H1 (cell line): ENCODE data around the gene KCMF1. TPM values are rescaled to one million over a fixed set of nuclear protein-coding genes. Genes with fewer than 3 reads are reported as not detected.
A peak's percentile ranks its signal among the peaks of the same experiment; 100 is the strongest.

Experiments used
- CTCF ChIA-PET: fragments of 300-600 bp; sonication (Branson Sonifier 250); formaldehyde crosslinking; loops from one replicate; lab custom pipeline; 2021; ENCODE audit not compliant: partially characterized antibody; lab: Charles Lee
- POLR2A ChIA-PET: fragments of 300-600 bp; sonication (Branson Sonifier 250); formaldehyde crosslinking; loops from one replicate; lab custom pipeline; 2021; ENCODE audit warnings: inconsistent platforms; ENCODE audit not compliant: partially characterized antibody; lab: Charles Lee
- DNase-seq, 2 experiments: peaks; one replicate each; pipeline versions ENCODE4 v3.0.0 to v3.0.0-alpha.2; 2010 to 2022; ENCODE audit warnings: low spot score in 2 of 2, low read depth in 1 of 2, mixed read lengths in 1 of 2
- FAIRE-seq: peaks from 2 replicates; lab custom pipeline; 2011; peaks lifted over from hg19 to GRCh38; lab: Jason Lieb, UNC
- H2AFZ ChIP-seq: 2 replicates; pipeline ENCODE4 v1.8.1; 2012; ENCODE audit warnings: low read length, inconsistent platforms
- H2AK5ac ChIP-seq: 2 replicates; pipeline ENCODE4 v1.6.1; 2013; ENCODE audit warnings: low read depth, low read length
- H2BK120ac ChIP-seq: replicated peaks from 2 replicates; pipeline ENCODE3; 2013; ENCODE audit warnings: low read depth, low read length, inconsistent platforms
- H2BK12ac ChIP-seq: 2 replicates; pipeline ENCODE4 v1.6.1; 2013; ENCODE audit warnings: low read depth, low read length
- H2BK15ac ChIP-seq: 2 replicates; pipeline ENCODE4 v1.6.1; 2013; ENCODE audit warnings: low read length
- H2BK20ac ChIP-seq: 2 replicates; pipeline ENCODE4 v1.6.1; 2013; ENCODE audit warnings: low read length
- H2BK5ac ChIP-seq: 2 replicates; pipeline ENCODE4 v1.6.1; 2013; ENCODE audit warnings: low read depth, low read length
- H3K14ac ChIP-seq: 2 replicates; pipeline ENCODE4 v1.6.1; 2013; ENCODE audit warnings: inconsistent platforms; ENCODE audit not compliant: insufficient read length
- H3K18ac ChIP-seq: 2 replicates; pipeline ENCODE4 v1.6.1; 2013; ENCODE audit warnings: low read length; ENCODE audit errors: extremely low read depth
- H3K23ac ChIP-seq: 2 replicates; pipeline ENCODE4 v1.6.1; 2013; ENCODE audit warnings: inconsistent platforms; ENCODE audit not compliant: insufficient read length
- H3K23me2 ChIP-seq: 2 replicates; pipeline ENCODE4 v1.6.1; 2013; ENCODE audit warnings: low read depth, low read length
- H3K27ac ChIP-seq: 2 replicates; pipeline ENCODE4 v1.6.1; 2011; ENCODE audit warnings: low read depth, low read length, inconsistent platforms
- H3K27me3 ChIP-seq, 4 experiments: replicated peaks in 1 of 4; 1 replicate in 1 of 4; 2 replicates in 3 of 4; pipeline versions ENCODE4 v1.6.1 to v1.8.1; 2011 to 2013; ENCODE audit warnings: low read length in 3 of 4, mild to moderate bottlenecking in 3 of 4, inconsistent platforms in 2 of 4, mixed read lengths in 2 of 4, moderate library complexity in 1 of 4; ENCODE audit not compliant: control insufficient read depth in 3 of 4, insufficient read depth in 3 of 4; ENCODE audit errors: extremely low read depth in 1 of 4
- H3K36me3 ChIP-seq, 4 experiments: 2 replicates each; pipeline versions ENCODE4 v1.6.1 to v1.8.1; 2011 to 2013; ENCODE audit warnings: mild to moderate bottlenecking in 4 of 4, low read length in 3 of 4, moderate library complexity in 2 of 4, control low read depth in 1 of 4, inconsistent platforms in 1 of 4; ENCODE audit not compliant: insufficient read depth in 4 of 4, control insufficient read depth in 2 of 4
- H3K4ac ChIP-seq: replicated peaks from 2 replicates; pipeline ENCODE3; 2013; ENCODE audit warnings: low read length, low read depth, mixed read lengths, inconsistent platforms; ENCODE audit not compliant: insufficient read length
- H3K4me1 ChIP-seq, 4 experiments: replicated peaks in 1 of 4; 1 replicate in 1 of 4; 2 replicates in 3 of 4; pipeline versions ENCODE4 v1.6.1 to v1.8.1; 2011 to 2013; ENCODE audit warnings: low read length in 3 of 4, inconsistent platforms in 2 of 4, mixed read lengths in 1 of 4; ENCODE audit not compliant: insufficient read depth in 4 of 4, control insufficient read depth in 3 of 4
- H3K4me2 ChIP-seq, 2 experiments: 2 replicates each; pipeline versions ENCODE4 v1.6.1 to v1.8.1; 2011 to 2013; ENCODE audit warnings: low read depth in 2 of 2, low read length in 2 of 2, control low read depth in 1 of 2, inconsistent platforms in 1 of 2, mild to moderate bottlenecking in 1 of 2; ENCODE audit not compliant: insufficient read depth in 1 of 2
- H3K4me3 ChIP-seq, 4 experiments: fragments of 200-600, 300-600 bp in 1 of 4; sonication (generic), shearing (Covaris generic), sonication (Bioruptor Twin) in 1 of 4; 2 replicates each; pipeline versions ENCODE4 v1.5.1 to v1.8.1; 2011 to 2016; ENCODE audit warnings: low read length in 4 of 4, low read depth in 3 of 4, control low read depth in 2 of 4, inconsistent platforms in 2 of 4, mild to moderate bottlenecking in 2 of 4, mixed read lengths in 1 of 4, moderate library complexity in 1 of 4; ENCODE audit not compliant: insufficient read depth in 2 of 4; ENCODE audit errors: extremely low read depth in 1 of 4
- H3K56ac ChIP-seq: replicated peaks from 2 replicates; pipeline ENCODE3; 2013; ENCODE audit warnings: low read depth, mild to moderate bottlenecking, mixed read lengths, low read length, inconsistent platforms; ENCODE audit not compliant: insufficient read length
- H3K79me1 ChIP-seq: 2 replicates; pipeline ENCODE4 v1.6.1; 2013; ENCODE audit warnings: low read depth, low read length, control low read depth
- H3K79me2 ChIP-seq, 2 experiments: 2 replicates each; pipeline versions ENCODE4 v1.6.1 to v1.8.1; 2012 to 2013; ENCODE audit warnings: low read length in 2 of 2, mild to moderate bottlenecking in 2 of 2, inconsistent platforms in 1 of 2; ENCODE audit not compliant: insufficient read depth in 2 of 2, control insufficient read depth in 1 of 2
- H3K9ac ChIP-seq, 4 experiments: replicated peaks in 1 of 4; 1 replicate in 1 of 4; 2 replicates in 3 of 4; pipeline versions ENCODE4 v1.6.1 to v1.8.1; 2011 to 2013; ENCODE audit warnings: low read depth in 3 of 4, low read length in 3 of 4, control low read depth in 2 of 4, mild to moderate bottlenecking in 2 of 4, moderate library complexity in 2 of 4, inconsistent platforms in 1 of 4; ENCODE audit errors: extremely low read depth in 1 of 4
- H3K9me3 ChIP-seq, 2 experiments: 2 replicates each; pipeline versions ENCODE4 v1.6.1 to v1.8.1; 2012 to 2013; ENCODE audit warnings: mild to moderate bottlenecking in 2 of 2, moderate library complexity in 2 of 2, control low read depth in 1 of 2, inconsistent platforms in 1 of 2, low read depth in 1 of 2, low read length in 1 of 2, mixed read lengths in 1 of 2; ENCODE audit not compliant: insufficient read depth in 2 of 2
- H4K20me1 ChIP-seq, 2 experiments: replicated peaks in 1 of 2; 2 replicates each; pipeline versions ENCODE3 to v1.8.1; 2011 to 2013; ENCODE audit warnings: inconsistent platforms in 2 of 2, low read length in 2 of 2, mild to moderate bottlenecking in 1 of 2; ENCODE audit not compliant: insufficient read depth in 2 of 2, control insufficient read depth in 1 of 2
- H4K5ac ChIP-seq: 2 replicates; pipeline ENCODE4 v1.6.1; 2013; ENCODE audit warnings: low read length, low read depth, mixed read lengths, inconsistent platforms; ENCODE audit not compliant: insufficient read length
- H4K8ac ChIP-seq: 2 replicates; pipeline ENCODE4 v1.8.0; 2013; ENCODE audit warnings: mild to moderate bottlenecking, moderate library complexity, low read length, inconsistent platforms; ENCODE audit not compliant: insufficient read depth; ENCODE audit errors: extremely low read depth
- H4K91ac ChIP-seq: replicated peaks from 2 replicates; pipeline ENCODE3; 2013; ENCODE audit warnings: low read length, mixed read lengths, inconsistent platforms; ENCODE audit not compliant: insufficient read length
- CTBP2 ChIP-seq: IDR thresholded peaks from 2 replicates; pipeline ENCODE4 v1.7.0; 2011; ENCODE audit warnings: borderline replicate concordance, mild to moderate bottlenecking, moderate library complexity, mixed read lengths, low read length; ENCODE audit not compliant: insufficient read depth, insufficient read length
- FOSL1 ChIP-seq: IDR thresholded peaks from 2 replicates; pipeline ENCODE4 v1.6.1; 2011; ENCODE audit warnings: mild to moderate bottlenecking, low read depth, low read length, moderate library complexity; ENCODE audit not compliant: insufficient read depth
- GABPA ChIP-seq: IDR thresholded peaks from 2 replicates; pipeline ENCODE4 v1.6.1; 2011; ENCODE audit warnings: mild to moderate bottlenecking, low read length, moderate library complexity, borderline replicate concordance; ENCODE audit not compliant: insufficient read depth
- KDM5A ChIP-seq: fragments of 200-600 bp; IDR thresholded peaks from 2 replicates; pipeline ENCODE4 v1.7.1; 2012; ENCODE audit warnings: mild to moderate bottlenecking, low read length, inconsistent platforms, mixed read lengths
- POU5F1 ChIP-seq: IDR thresholded peaks from 2 replicates; pipeline ENCODE4 v1.6.1; 2011; ENCODE audit warnings: low read depth, mild to moderate bottlenecking, low read length, moderate library complexity
- SIN3A ChIP-seq, 2 experiments: IDR thresholded peaks in 1 of 2; conservative IDR thresholded peaks in 1 of 2; 2 replicates each; pipeline ENCODE4 v1.6.1; 2011 to 2012; ENCODE audit warnings: low read length in 2 of 2, improper control_type of control experiment in 1 of 2, low read depth in 1 of 2, mild to moderate bottlenecking in 1 of 2
- SP1 ChIP-seq: IDR thresholded peaks from 2 replicates; pipeline ENCODE4 v1.6.1; 2011; ENCODE audit warnings: low read depth, low read length
- SP4 ChIP-seq: IDR thresholded peaks from 2 replicates; pipeline ENCODE4 v1.6.1; 2012; ENCODE audit warnings: low read length, inconsistent platforms
- TBP ChIP-seq: IDR thresholded peaks from 2 replicates; pipeline ENCODE4 v1.6.1; 2011; ENCODE audit warnings: low read depth, low read length, improper control_type of control experiment
- TCF12 ChIP-seq: IDR thresholded peaks from 2 replicates; pipeline ENCODE4 v1.6.1; 2011; ENCODE audit warnings: low read depth, mild to moderate bottlenecking, low read length
- TEAD4 ChIP-seq: IDR thresholded peaks from 2 replicates; pipeline ENCODE4 v1.6.1; 2012; ENCODE audit warnings: low read depth, low read length, inconsistent platforms, mixed read lengths
- YY1 ChIP-seq: IDR thresholded peaks from 2 replicates; pipeline ENCODE4 v1.6.1; 2011; ENCODE audit warnings: low read depth, mild to moderate bottlenecking, low read length
- WGBS, 2 experiments: shearing (Covaris generic) in 1 of 2; methylation state at CpG; one replicate each; pipeline versions ENCODE4 v1.1.6 to v1.1.7; 2013 to 2015; ENCODE audit warnings: low lambda C conversion rate in 2 of 2, mixed read lengths in 2 of 2, inconsistent platforms in 1 of 2, low coverage in 1 of 2, missing lambda C conversion rate in 1 of 2; ENCODE audit not compliant: insufficient replicate concordance in 2 of 2, insufficient coverage in 1 of 2, insufficient read length in 1 of 2; ENCODE audit errors: extremely low coverage in 1 of 2, missing lambda C conversion rate in 1 of 2; 5-methylcytosine and 5-hydroxymethylcytosine counted together
- polyA plus RNA-seq, 7 experiments: library from polyadenylated mRNA; depleted of rRNA in 3 of 7; stranded (reverse) in 5 of 7; unstranded in 2 of 7; fragments of >200 nt in 5 of 7; fragments of 200-250 nt in 2 of 7; gene quantifications; 1 replicate in 5 of 7; 2 replicates in 1 of 7; 4 replicates in 1 of 7; pipeline versions ENCODE4 v1.2.1 to v1.2.3, GENCODE V29; 2011 to 2013; ENCODE audit warnings: missing spikeins in 2 of 7, mixed read lengths in 2 of 7
- total RNA-seq: library from RNA; stranded (reverse); fragmentation: NEBNext Ultra II Directional; extraction: Animal tissue kit (Norgen Biotek cat#: 25700); gene quantifications from 2 replicates; pipeline ENCODE4 v1.2.1, GENCODE V29; 2021
- TF ChIP-seq, protein P1 (sequence below): IDR thresholded peaks from 2 replicates; pipeline ENCODE4 v1.6.1; 2012; ENCODE audit warnings: inconsistent platforms

The KCMF1 gene
- total and polyA plus RNA-seq, 2 of the 8 experiments (the other 6 are each of a cell fraction or from before 2014, with no cell fraction given): 86.9 to 149 TPM

GRCh38 chr2:85063981-85064599, 93.1 kb downstream of the KCMF1 start:
- POLR2A ChIA-PET: interaction anchor here (1.4 kb wide), 1 partner anchor 10 kb away, joined by 3 read pairs; no protein-coding TSS in a partner anchor
- Histone ChIP-seq H4K91ac (no peak overlapping the region), H3K4me2 (no peak overlapping the region; a peak in 1 of 4 replicates), H3K4me1 (peaks cover 8 to 18% (median 10%) of the 10 kb centered on the region in 4 experiments), H3K79me1 (no peaks in the 10 kb centered on the region), H2BK5ac (no peak overlapping the region), H3K9me3 (no peaks in the 10 kb centered on the region), H3K18ac (no peak overlapping the region), H2AK5ac (no peak overlapping the region), H2BK12ac (no peak overlapping the region), H3K56ac (no peak overlapping the region), H4K8ac (no peak overlapping the region), H2BK20ac (peak overlapping the region; percentile 40; the same call in 1 of the 2 replicates), H3K4me3 (no peak overlapping the region), H3K27ac (no peak overlapping the region), H3K14ac (no peak overlapping the region), H3K79me2 (no peaks in the 10 kb centered on the region), H2BK120ac (no peak overlapping the region), H2AFZ (no peak overlapping the region), H3K27me3 (peaks cover 0 to 4% (median 0%) of the 10 kb centered on the region in 4 experiments; a peak in 4 of 7 replicates), H2BK15ac (no peak overlapping the region), H3K9ac (no peak overlapping the region), H4K20me1 (no peaks in the 10 kb centered on the region), H3K36me3 (no peaks in the 10 kb centered on the region), H3K23me2 (peaks cover 3% of the 10 kb centered on the region; the same call in 1 of the 2 replicates), H3K23ac (no peak overlapping the region), H3K4ac (no peak overlapping the region), H4K5ac (no peak overlapping the region)
- DNase-seq: no peak
- 94% methylated on average over 5 of the region's 5 CpGs; no CpG with 5 or more reads in 1 of the 2 experiments for WGBS, 2 experiments
- CTCF ChIA-PET: interaction anchor here (0.6 to 6.5 kb wide), 4 partner anchors 15 to 330 kb away, joined by 3 to 136 read pairs (median 4); no protein-coding TSS in a partner anchor
- no peak for FAIRE-seq
- no peak for TF ChIP-seq POU5F1
- TF ChIP-seq FOSL1: no peak
- TF ChIP-seq TEAD4: no peak
- no peak for TF ChIP-seq SP1
- no peak for TF ChIP-seq TBP
- no peak for TF ChIP-seq YY1
- no peak for TF ChIP-seq SP4
- TF ChIP-seq GABPA: no peak
- no peak for TF ChIP-seq CTBP2
- TF ChIP-seq KDM5A: no peak
- TF ChIP-seq, protein P1, sequence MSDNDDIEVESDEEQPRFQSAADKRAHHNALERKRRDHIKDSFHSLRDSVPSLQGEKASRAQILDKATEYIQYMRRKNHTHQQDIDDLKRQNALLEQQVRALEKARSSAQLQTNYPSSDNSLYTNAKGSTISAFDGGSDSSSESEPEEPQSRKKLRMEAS: no peak
- TF ChIP-seq SIN3A (conservative IDR thresholded peaks at IDR 0.05 in 1 of 2, IDR thresholded peaks at IDR 0.05 in 1 of 2; ENCODE audit: low read depth in 1 of 2, low read length in 2 of 2): no peak
- TF ChIP-seq TCF12: no peak
